MM.1S (cell line): Measurements from ENCODE around the gene CAPN15.
"Not testable (repeated sequence)": the region's sequence is repeated elsewhere in the genome, so short reads cannot be mapped to it uniquely, and the experiment has no call there.

Source experiments
- DNase-seq: peaks from one replicate; pipeline ENCODE4 v3.0.0-alpha.2; 2015
- H2AFZ ChIP-seq: fragments of 300-600 bp; sonication (generic); 2 replicates; pipeline ENCODE4 v1.6.0; 2016; ENCODE audit warnings: antibody characterized with exemption, low read length
- H3F3A ChIP-seq: fragments of 300-600 bp; sonication (generic); 2 replicates; pipeline ENCODE4 v1.6.1; 2016; ENCODE audit warnings: mild to moderate bottlenecking, antibody characterized with exemption, low read length, moderate library complexity, mixed read lengths; ENCODE audit not compliant: insufficient read depth
- H3K27ac ChIP-seq: fragments of 300-600 bp; sonication (generic); 2 replicates; pipeline ENCODE4 v1.5.1; 2016; ENCODE audit warnings: mild to moderate bottlenecking, low read length
- H3K27me3 ChIP-seq: fragments of 300-600 bp; sonication (generic); replicated peaks from 2 replicates; pipeline ENCODE4 v1.6.0; 2016; ENCODE audit warnings: low read length; ENCODE audit not compliant: insufficient read depth
- H3K36me3 ChIP-seq: fragments of 300-600 bp; sonication (generic); replicated peaks from 2 replicates; pipeline ENCODE4 v1.6.1; 2016; ENCODE audit warnings: mild to moderate bottlenecking, low read length, mixed read lengths; ENCODE audit not compliant: insufficient read depth
- H3K4me1 ChIP-seq: fragments of 300-600 bp; sonication (generic); 2 replicates; pipeline ENCODE4 v1.6.1; 2016; ENCODE audit warnings: low read length, mixed read lengths
- H3K4me2 ChIP-seq: fragments of 300-600 bp; sonication (generic); 2 replicates; pipeline ENCODE4 v1.6.0; 2016; ENCODE audit warnings: low read depth, low read length
- H3K4me3 ChIP-seq: fragments of 300-600 bp; sonication (generic); 2 replicates; pipeline ENCODE4 v1.5.1; 2016; ENCODE audit warnings: low read length, mixed read lengths
- H3K79me2 ChIP-seq: fragments of 300-600 bp; sonication (generic); 2 replicates; pipeline ENCODE4 v1.6.1; 2016; ENCODE audit warnings: mixed run types, low read length, mixed read lengths
- H3K9ac ChIP-seq: fragments of 300-600 bp; sonication (generic); 2 replicates; pipeline ENCODE4 v1.6.1; 2016; ENCODE audit warnings: low read length, mixed read lengths
- H3K9me2 ChIP-seq: fragments of 300-600 bp; sonication (generic); replicated peaks from 2 replicates; pipeline ENCODE4 v1.6.1; 2016; ENCODE audit warnings: mild to moderate bottlenecking, low read length, mixed read lengths; ENCODE audit not compliant: insufficient read depth
- H3K9me3 ChIP-seq: fragments of 300-600 bp; sonication (generic); replicated peaks from 2 replicates; pipeline ENCODE4 v1.6.1; 2016; ENCODE audit warnings: mild to moderate bottlenecking, low read length, mixed read lengths; ENCODE audit not compliant: insufficient read depth
- H4K20me1 ChIP-seq: fragments of 300-600 bp; sonication (generic); 2 replicates; pipeline ENCODE4 v1.6.1; 2016; ENCODE audit warnings: mild to moderate bottlenecking, low read length, moderate library complexity, mixed read lengths; ENCODE audit not compliant: insufficient read depth
- CTCF ChIP-seq: fragments of 300-600 bp; sonication (generic); IDR thresholded peaks from 2 replicates; pipeline ENCODE4 v1.5.1; 2016; ENCODE audit warnings: antibody characterized with exemption, low read length, mixed read lengths
- EZH2 ChIP-seq: fragments of 300-600 bp; sonication (generic); optimal IDR thresholded peaks from 2 replicates; pipeline ENCODE3; 2017; ENCODE audit warnings: low read depth, mild to moderate bottlenecking, antibody characterized with exemption, low read length, mixed read lengths
- EZH2phosphoT487 ChIP-seq: fragments of 300-600 bp; sonication (generic); IDR thresholded peaks from 2 replicates; pipeline ENCODE4 v1.6.1; 2018; ENCODE audit warnings: antibody characterized with exemption, low read length

Gene CAPN15

GRCh38 chr16:506246-506546, 21.3 kb upstream of the CAPN15 start:
- no peaks in the 10 kb centered on the region for H3K9me3 ChIP-seq
- no peaks in the 10 kb centered on the region for H3K36me3 ChIP-seq
- no peaks in the 10 kb centered on the region for H3K9me2 ChIP-seq
- no peak overlapping the region for H3K27ac ChIP-seq
- no peak for TF ChIP-seq EZH2phosphoT487
- no peak for TF ChIP-seq EZH2
- no peak for TF ChIP-seq CTCF
- no peaks in the 10 kb centered on the region for H3K4me1 ChIP-seq
- DNase-seq = no peak
- no peak overlapping the region for H3K4me3 ChIP-seq
- no peaks in the 10 kb centered on the region for H3K27me3 ChIP-seq
- H4K20me1 ChIP-seq = no peaks in the 10 kb centered on the region
- no peak overlapping the region for H3K9ac ChIP-seq
- H3K4me2 ChIP-seq = no peak overlapping the region
- H2AFZ ChIP-seq = no peak overlapping the region
- H3K79me2 ChIP-seq = no peaks in the 10 kb centered on the region
- H3F3A ChIP-seq = no peaks in the 10 kb centered on the region

- not testable (repeated sequence) for H3K9me3 ChIP-seq, H3K27ac ChIP-seq, H3K79me2 ChIP-seq, DNase-seq, H3K27me3 ChIP-seq, H3K9ac ChIP-seq, H3K4me1 ChIP-seq, H3K9me2 ChIP-seq, H4K20me1 ChIP-seq, H3K4me2 ChIP-seq, H3F3A ChIP-seq, H2AFZ ChIP-seq, H3K4me3 ChIP-seq, H3K36me3 ChIP-seq
Observed at GRCh38 chr16:507527-507926, 20.0 kb upstream of the CAPN15 start.

GRCh38 chr16:507996-508395, 19.5 kb upstream of the CAPN15 start:
- Histone ChIP-seq H3K36me3 (no peaks in the 10 kb centered on the region), H3K9me2 (no peaks in the 10 kb centered on the region), H2AFZ (no peak overlapping the region), H3K9me3 (no peaks in the 10 kb centered on the region), H3K4me3 (no peak overlapping the region), H3K79me2 (no peaks in the 10 kb centered on the region), H3K4me2 (no peak overlapping the region), H3K27ac (no peak overlapping the region), H3K9ac (no peak overlapping the region), H3K4me1 (no peaks in the 10 kb centered on the region), H3F3A (no peaks in the 10 kb centered on the region), H3K27me3 (no peaks in the 10 kb centered on the region), H4K20me1 (no peaks in the 10 kb centered on the region)
- no peak for DNase-seq
- TF ChIP-seq EZH2 (no peak), CTCF (no peak), EZH2phosphoT487 (no peak)

- Histone ChIP-seq H3K4me1 (no peaks in the 10 kb centered on the region), H4K20me1 (no peaks in the 10 kb centered on the region), H3K9ac (no peak overlapping the region), H3K27ac (no peak overlapping the region), H3K9me2 (no peaks in the 10 kb centered on the region), H3K79me2 (no peaks in the 10 kb centered on the region), H3K4me2 (no peak overlapping the region), H3K27me3 (no peaks in the 10 kb centered on the region), H3K4me3 (no peak overlapping the region), H3K9me3 (no peaks in the 10 kb centered on the region), H3K36me3 (no peaks in the 10 kb centered on the region), H2AFZ (no peak overlapping the region), H3F3A (no peaks in the 10 kb centered on the region)
- TF ChIP-seq CTCF (no peak), EZH2 (no peak), EZH2phosphoT487 (no peak)
- no peak for DNase-seq
Observed at GRCh38 chr16:508884-509736, 18.4 kb upstream of the CAPN15 start.
